Thymus (tissue), 11 donors: Measurements from ENCODE around the gene ROPN1L. TPM values are rescaled to one million over a fixed set of nuclear protein-coding genes. Genes with fewer than 3 reads are reported as not detected.
A peak's percentile ranks its signal among the peaks of the same experiment; 100 is the strongest.

ENCODE experiments used
- DNase-seq, 9 donors: peaks; one replicate each; pipeline ENCODE4 v3.0.0-alpha.2; 2013; ENCODE audit warnings: low spot score in 9 of 9, low read depth in 6 of 9, missing footprints in 1 of 9
- H3K27ac ChIP-seq, 2 donors: one replicate each; pipeline ENCODE4 v1.5.1; 2013; ENCODE audit warnings: control low read depth in 1 of 2, low read depth in 1 of 2, low read length in 1 of 2, mild to moderate bottlenecking in 1 of 2, moderate library complexity in 1 of 2
- H3K27me3 ChIP-seq, 2 donors: one replicate each; pipeline ENCODE4 v1.5.1; 2013; ENCODE audit warnings: low read length in 1 of 2; ENCODE audit not compliant: control insufficient read depth in 2 of 2, insufficient read depth in 1 of 2
- H3K36me3 ChIP-seq, 2 donors: one replicate each; pipeline ENCODE4 v1.5.1; 2013; ENCODE audit warnings: low read length in 1 of 2, mild to moderate bottlenecking in 1 of 2, moderate library complexity in 1 of 2; ENCODE audit not compliant: control insufficient read depth in 2 of 2, insufficient read depth in 2 of 2
- H3K4me1 ChIP-seq, 2 donors: one replicate each; pipeline ENCODE4 v1.5.1; 2013; ENCODE audit warnings: low read length in 2 of 2; ENCODE audit not compliant: control insufficient read depth in 2 of 2, insufficient read depth in 2 of 2
- H3K4me3 ChIP-seq, 2 donors: one replicate each; pipeline ENCODE4 v1.5.1; 2013; ENCODE audit warnings: low read length in 2 of 2, control low read depth in 1 of 2, mild to moderate bottlenecking in 1 of 2
- H3K9me3 ChIP-seq, 2 donors: one replicate each; pipeline ENCODE4 v1.5.1; 2013; ENCODE audit warnings: low read length in 1 of 2, mild to moderate bottlenecking in 1 of 2; ENCODE audit not compliant: control insufficient read depth in 2 of 2, insufficient read depth in 1 of 2
- WGBS: extraction: QIAGEN DNeasy Blood & Tissue Kit; methylation state at CpG from one replicate; pipeline ENCODE4 v1.1.7; 2013; 5-methylcytosine and 5-hydroxymethylcytosine counted together
- polyA plus RNA-seq: library from polyadenylated mRNA; stranded (reverse); fragments of 200-250 nt; gene quantifications from one replicate; pipeline ENCODE4 v1.2.3, GENCODE V29; 2013
- total RNA-seq: library from RNA; stranded (reverse); fragments of 120-200 nt; gene quantifications from one replicate; pipeline ENCODE4 v1.2.4, GENCODE V29; 2013
- donor health status: healthy.

ROPN1L gene
- total and polyA plus RNA-seq, 2 donors, result 0.42 to 0.68 TPM

DNA sequence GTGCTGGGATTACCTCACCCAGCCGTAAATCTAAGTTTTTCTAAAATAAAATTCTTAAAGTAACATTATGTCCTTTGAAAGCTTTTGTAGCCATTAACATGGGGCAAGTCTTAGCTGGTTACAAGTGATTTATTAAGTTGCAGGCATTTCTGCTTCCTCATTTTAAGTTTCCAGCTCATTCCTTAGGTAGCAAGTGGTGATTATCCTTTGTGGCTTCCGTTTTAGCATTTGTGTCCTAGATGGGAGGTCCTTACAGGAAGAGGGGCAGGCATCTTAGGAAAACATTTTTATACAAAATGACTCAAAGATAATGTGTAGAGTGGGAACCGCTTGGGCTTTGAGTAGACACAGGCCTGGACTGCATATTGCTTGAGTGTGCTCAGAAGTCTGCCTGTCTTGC lies 35.0 kb upstream of the ROPN1L start:
- Histone ChIP-seq H3K4me3 (no peak overlapping the region), H3K27ac (no peak overlapping the region), H3K4me1 (no peaks in the 10 kb centered on the region), H3K27me3 (no peaks in the 10 kb centered on the region), H3K36me3 (peaks cover 32 to 73% of the 10 kb centered on the region in 2 donors), H3K9me3 (no peaks in the 10 kb centered on the region)
- no peak for DNase-seq
- WGBS, result 83% methylated on average over 3 of the region's 3 CpGs

DNA sequence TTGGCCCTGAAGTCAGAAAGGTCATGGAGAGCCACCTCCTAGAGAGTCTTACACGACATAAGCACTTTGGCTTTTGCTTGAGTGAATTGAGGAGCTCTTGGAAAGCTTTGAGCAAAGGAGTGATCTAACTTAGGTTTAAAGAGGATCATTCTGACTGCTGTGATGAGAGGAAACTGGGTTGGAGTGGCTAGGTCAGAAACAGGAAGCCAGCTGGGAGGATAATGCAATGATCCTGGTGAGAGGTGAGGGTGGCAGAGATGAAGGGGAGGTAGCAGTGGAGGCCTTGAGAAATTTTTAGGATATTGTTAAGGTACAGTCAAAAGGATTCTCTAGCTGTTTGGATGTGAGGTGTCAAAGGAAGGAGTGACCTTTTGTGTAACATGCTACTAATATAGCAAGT lies 32.2 kb upstream of the ROPN1L start:
- H3K36me3 ChIP-seq, result peaks cover 39 to 83% of the 10 kb centered on the region in 2 donors
- no peaks in the 10 kb centered on the region for H3K4me1 ChIP-seq
- no peaks in the 10 kb centered on the region for H3K9me3 ChIP-seq
- no peaks in the 10 kb centered on the region for H3K27me3 ChIP-seq
- H3K27ac ChIP-seq, result no peak overlapping the region
- no peak for DNase-seq
- no peak overlapping the region for H3K4me3 ChIP-seq
- 76% methylated on average over 1 of the region's 1 CpG for WGBS

DNA sequence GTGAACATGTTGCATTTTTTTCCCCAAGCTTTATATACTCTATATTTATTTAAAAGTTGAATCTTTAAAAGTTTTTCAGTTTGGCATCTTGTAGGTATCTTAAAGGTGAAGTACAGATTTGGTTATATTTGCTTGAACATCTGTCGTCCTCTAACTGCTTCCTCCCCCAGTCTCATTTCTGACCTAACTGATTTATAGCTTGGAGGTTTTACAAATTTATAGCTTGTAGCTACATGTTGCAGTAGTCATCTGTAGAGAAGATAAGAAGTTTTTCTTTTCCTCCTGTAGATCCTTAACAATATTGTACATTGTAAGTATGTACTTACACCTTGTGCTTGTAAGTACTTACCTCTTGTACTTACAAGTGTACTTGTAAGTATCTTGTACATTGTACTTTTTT lies 31.0 kb upstream of the ROPN1L start:
- no peak overlapping the region for H3K27ac ChIP-seq
- no peak overlapping the region for H3K4me3 ChIP-seq
- WGBS, result 100% methylated on average over 1 of the region's 1 CpG
- no peak for DNase-seq
- H3K27me3 ChIP-seq, result no peaks in the 10 kb centered on the region
- H3K4me1 ChIP-seq, result no peaks in the 10 kb centered on the region
- no peaks in the 10 kb centered on the region for H3K9me3 ChIP-seq
- peaks cover 43 to 80% of the 10 kb centered on the region in 2 donors for H3K36me3 ChIP-seq

DNA sequence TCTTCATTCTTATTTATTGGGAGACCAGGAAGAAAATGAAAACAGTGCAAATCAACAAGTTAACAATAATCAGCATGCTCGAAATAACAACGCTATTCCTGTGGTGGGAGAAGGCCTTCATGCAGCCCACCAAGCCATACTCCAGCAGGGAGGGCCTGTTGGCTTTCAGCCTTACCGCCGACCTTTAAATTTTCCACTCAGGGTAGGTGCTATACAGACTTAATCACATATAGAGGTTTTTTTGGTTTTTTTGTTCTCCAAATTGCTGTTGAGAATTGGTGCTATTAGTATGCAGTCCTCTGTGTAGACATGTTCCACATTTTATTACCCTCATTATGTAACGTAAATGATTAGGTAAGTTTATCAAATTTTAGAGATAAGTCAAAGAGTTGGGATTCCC lies 30.3 kb upstream of the ROPN1L start:
- DNase-seq, result no peak
- no peaks in the 10 kb centered on the region for H3K27me3 ChIP-seq
- H3K9me3 ChIP-seq, result no peaks in the 10 kb centered on the region
- no peak overlapping the region for H3K4me3 ChIP-seq
- peaks cover 37 to 77% of the 10 kb centered on the region in 2 donors for H3K36me3 ChIP-seq
- no peak overlapping the region for H3K27ac ChIP-seq
- WGBS, result 98% methylated on average over 5 of the region's 5 CpGs
- no peaks in the 10 kb centered on the region for H3K4me1 ChIP-seq

DNA sequence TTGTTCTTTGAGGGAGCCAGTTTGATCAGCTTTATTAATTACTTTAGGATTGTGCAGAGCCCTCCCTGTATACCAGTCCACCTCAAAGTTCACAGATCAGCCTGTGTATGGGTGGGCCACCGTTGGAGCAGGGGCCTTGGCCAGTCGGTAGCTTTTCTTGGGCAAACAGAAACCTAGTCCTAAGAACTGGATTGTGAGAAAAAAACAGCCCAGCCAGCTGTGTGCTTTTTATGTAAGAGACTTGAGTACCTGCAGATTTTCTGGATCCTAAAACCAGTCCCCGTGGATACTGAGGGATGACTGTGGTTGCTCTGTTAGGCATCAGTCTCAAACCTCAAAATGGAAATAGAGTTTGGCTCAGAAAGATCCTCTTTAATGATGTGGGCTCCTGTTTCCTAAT lies 24.8 kb upstream of the ROPN1L start:
- no peak for DNase-seq
- Histone ChIP-seq H3K4me3 (no peak overlapping the region), H3K36me3 (peaks cover 45 to 75% of the 10 kb centered on the region in 2 donors), H3K9me3 (no peaks in the 10 kb centered on the region), H3K27me3 (no peaks in the 10 kb centered on the region), H3K4me1 (peaks cover 0 to 7% of the 10 kb centered on the region in 2 donors), H3K27ac (no peak overlapping the region)
- WGBS, result 97% methylated on average over 3 of the region's 3 CpGs

DNA sequence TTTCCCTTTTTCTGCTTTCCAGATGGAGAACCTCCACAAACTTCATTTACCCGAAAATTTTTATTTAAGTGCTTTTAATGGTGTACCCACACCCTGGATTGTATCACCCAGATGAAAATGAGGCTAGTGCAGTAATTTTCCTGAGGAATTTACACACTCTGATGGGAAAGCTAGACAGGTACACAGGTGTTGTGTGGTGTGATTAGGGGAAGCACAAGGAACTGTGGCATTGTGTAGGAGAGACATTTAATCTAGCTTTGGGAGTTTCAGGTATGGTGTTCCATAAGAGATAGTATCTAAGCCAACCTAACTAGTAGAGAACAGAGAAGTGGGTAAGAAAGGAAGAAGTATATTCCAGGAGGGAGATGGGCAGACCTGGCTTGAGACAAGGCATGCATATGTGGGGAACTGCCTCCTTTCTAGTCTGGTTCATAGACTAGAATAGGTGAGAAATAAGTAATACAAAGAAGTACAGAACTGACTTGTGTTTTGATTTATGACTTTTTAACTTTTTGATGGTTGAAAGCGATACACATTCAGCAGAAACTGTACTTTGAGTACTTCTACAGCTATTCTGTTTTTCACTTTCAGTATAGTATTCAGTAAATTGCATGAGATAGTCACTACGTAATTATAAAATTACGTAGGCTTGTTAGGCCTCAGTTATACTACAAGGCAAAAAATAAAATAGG lies 22.9 kb upstream of the ROPN1L start:
- Histone ChIP-seq H3K4me1 (peaks cover 0 to 9% of the 10 kb centered on the region in 2 donors), H3K4me3 (no peak overlapping the region), H3K36me3 (peaks cover 28 to 57% of the 10 kb centered on the region in 2 donors), H3K27me3 (no peaks in the 10 kb centered on the region), H3K9me3 (no peaks in the 10 kb centered on the region), H3K27ac (no peak overlapping the region)
- DNase-seq, result no peak
- WGBS, result 98% methylated on average over 4 of the region's 4 CpGs

DNA sequence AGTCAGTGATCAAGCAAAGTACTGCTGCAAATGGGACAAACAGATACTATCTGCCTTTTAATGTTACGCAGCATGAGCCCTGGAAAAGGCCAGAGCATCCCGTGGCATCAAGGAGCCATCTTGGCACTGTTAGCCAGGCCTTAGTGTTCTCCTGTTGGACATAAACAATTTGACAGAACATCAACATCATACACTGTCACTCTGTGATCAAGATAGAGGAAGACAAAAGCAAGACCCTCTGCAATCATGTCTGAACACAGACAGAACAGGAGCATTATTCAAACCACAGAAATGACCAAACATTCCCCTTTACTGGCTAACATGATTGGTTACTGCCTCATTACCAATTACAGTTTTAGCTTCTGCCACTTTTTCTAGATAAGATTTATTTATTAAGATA lies 21.2 kb upstream of the ROPN1L start:
- Histone ChIP-seq H3K4me3 (no peak overlapping the region), H3K36me3 (peaks cover 30 to 59% of the 10 kb centered on the region in 2 donors), H3K4me1 (peaks cover 0 to 9% of the 10 kb centered on the region in 2 donors), H3K27ac (no peak overlapping the region), H3K27me3 (no peaks in the 10 kb centered on the region), H3K9me3 (no peaks in the 10 kb centered on the region)
- WGBS, result 96% methylated on average over 2 of the region's 2 CpGs
- DNase-seq, result no peak

DNA sequence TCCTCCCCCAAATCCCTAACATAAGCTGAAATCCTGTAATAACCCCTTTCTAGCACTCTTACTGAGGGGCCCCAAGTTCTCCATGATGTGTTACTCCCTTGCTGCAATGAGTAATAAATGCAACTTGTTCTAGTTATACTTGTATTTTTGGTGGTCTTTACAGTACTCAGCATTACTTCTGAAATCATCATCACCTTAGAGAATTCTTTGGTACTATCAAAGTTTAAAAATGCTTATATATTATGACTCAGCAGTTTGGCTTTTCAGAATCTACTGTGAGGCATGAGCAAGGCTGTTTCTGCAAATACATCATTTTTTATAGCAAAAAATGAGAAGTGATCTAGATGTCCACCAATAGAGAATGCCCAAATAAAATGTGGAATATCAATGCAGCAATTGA lies 20.7 kb upstream of the ROPN1L start:
- Histone ChIP-seq H3K27ac (no peak overlapping the region), H3K4me3 (no peak overlapping the region), H3K4me1 (peaks cover 0 to 9% of the 10 kb centered on the region in 2 donors), H3K27me3 (no peaks in the 10 kb centered on the region), H3K36me3 (peaks cover 29 to 57% of the 10 kb centered on the region in 2 donors), H3K9me3 (no peaks in the 10 kb centered on the region)
- no peak for DNase-seq

DNA sequence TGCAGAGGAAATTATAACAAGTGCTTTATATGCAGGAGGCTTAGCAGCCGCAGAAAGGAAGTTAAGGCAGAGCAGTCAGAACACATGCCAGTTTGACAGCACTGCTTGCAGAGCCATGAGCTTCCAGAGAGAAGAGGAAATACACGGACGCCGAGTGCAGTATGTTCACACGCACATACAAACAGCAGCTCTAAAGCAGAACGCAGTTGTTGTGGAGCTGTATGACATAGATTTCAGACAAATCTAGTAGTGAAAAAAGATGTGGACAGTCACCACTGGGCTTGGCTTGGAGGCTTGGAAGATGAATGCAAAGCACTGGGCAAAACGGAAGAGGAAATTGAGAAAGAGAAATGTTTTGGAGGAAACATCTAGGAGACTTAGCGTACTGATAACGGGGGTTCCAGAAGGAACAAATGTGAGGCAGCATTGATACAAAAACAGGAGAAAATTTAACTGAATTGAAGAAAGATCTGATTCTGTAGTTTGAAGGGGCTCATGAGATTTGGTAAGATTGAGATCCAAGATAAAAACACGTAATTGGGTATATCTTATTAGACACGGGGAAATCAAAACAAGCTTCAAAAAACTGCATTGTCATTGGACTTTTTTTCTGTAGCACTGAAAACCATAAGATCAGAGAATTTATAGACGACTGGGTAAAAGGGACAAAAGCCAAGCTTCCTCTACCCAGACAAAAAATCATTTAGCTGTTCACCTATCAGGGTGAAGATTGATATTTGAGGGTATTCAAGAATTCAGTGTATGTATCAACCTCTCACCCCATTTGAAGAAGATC lies 19.6 kb upstream of the ROPN1L start:
- WGBS, result 41% methylated on average over 12 of the region's 12 CpGs
- DNase-seq, result peak in 7 of 9 donors; percentile 17 to 59 (median 20)
- peaks cover 0 to 9% of the 10 kb centered on the region in 2 donors for H3K4me1 ChIP-seq

More for the DNA sequence above, 19.6 kb upstream of the ROPN1L start:
- Histone ChIP-seq H3K27me3 (no peaks in the 10 kb centered on the region), H3K27ac (peak overlapping the region in 1 of 2 donors; percentile 32), H3K36me3 (peaks cover 28 to 61% of the 10 kb centered on the region in 2 donors), H3K9me3 (no peaks in the 10 kb centered on the region), H3K4me3 (no peak overlapping the region)
